A673 (cell line): ENCODE data around the gene SWI5. TPM values are rescaled to one million over a fixed set of nuclear protein-coding genes. Genes with fewer than 3 reads are reported as not detected.

ENCODE experiments used
- BruUV-seq: library from RNA; stranded (reverse); fragments of 400-500 nt; replicated peaks from 2 replicates; lab custom pipeline; 2021; lab: Mats Ljungman, UMichigan
- CTCF ChIA-PET: fragments of 300-600 bp; sonication (Branson Sonifier 250); formaldehyde crosslinking; loops from one replicate; lab custom pipeline; 2022; ENCODE audit warnings: antibody characterized with exemption; lab: Charles Lee
- POLR2A ChIA-PET: fragments of 300-600 bp; sonication (Branson Sonifier 250); formaldehyde crosslinking; loops from one replicate; lab custom pipeline; 2022; ENCODE audit warnings: antibody characterized with exemption; ENCODE audit not compliant: low non-redundant PET; lab: Charles Lee
- DNase-seq: peaks from one replicate; pipeline ENCODE4 v3.0.0-alpha.2; 2015; ENCODE audit warnings: low spot score
- H3K27ac ChIP-seq: fragments of 200-600 bp; sonication (generic); 2 replicates; pipeline ENCODE4 v1.5.1; 2016; ENCODE audit warnings: mixed run types, low read depth, mild to moderate bottlenecking, mixed read lengths, antibody characterized with exemption, low read length; ENCODE audit not compliant: poor library complexity, severe bottlenecking
- H3K27me3 ChIP-seq: fragments of 200-600 bp; sonication (generic); replicated peaks from 2 replicates; pipeline ENCODE4 v1.6.1; 2017; ENCODE audit warnings: mixed run types, low read depth, mild to moderate bottlenecking, mixed read lengths, antibody characterized with exemption, low read length; ENCODE audit not compliant: insufficient read depth, poor library complexity
- H3K36me3 ChIP-seq: fragments of 200-600 bp; sonication (generic); 2 replicates; pipeline ENCODE4 v1.6.1; 2016; ENCODE audit warnings: mixed run types, mild to moderate bottlenecking, mixed read lengths, antibody characterized with exemption, low read length; ENCODE audit not compliant: insufficient read depth, poor library complexity, severe bottlenecking
- H3K4me1 ChIP-seq: fragments of 200-600 bp; sonication (generic); 2 replicates; pipeline ENCODE4 v1.6.1; 2017; ENCODE audit warnings: mixed run types, mild to moderate bottlenecking, mixed read lengths, antibody characterized with exemption, low read length; ENCODE audit not compliant: insufficient read depth, poor library complexity, severe bottlenecking
- H3K4me3 ChIP-seq: fragments of 200-600 bp; sonication (generic); 2 replicates; pipeline ENCODE4 v1.5.1; 2016; ENCODE audit warnings: low read depth, mixed run types, mild to moderate bottlenecking, mixed read lengths, low read length; ENCODE audit not compliant: poor library complexity, severe bottlenecking
- H3K9me3 ChIP-seq: fragments of 200-600 bp; sonication (generic); 2 replicates; pipeline ENCODE4 v1.6.1; 2016; ENCODE audit warnings: mixed run types, low read depth, mild to moderate bottlenecking, mixed read lengths, antibody characterized with exemption, low read length; ENCODE audit not compliant: poor library complexity, severe bottlenecking
- CTCF ChIP-seq: fragments of 300-800, 200-600 bp; sonication (generic); conservative IDR thresholded peaks from 2 replicates; pipeline ENCODE4 v1.5.1; 2017; ENCODE audit warnings: low read depth, mild to moderate bottlenecking, antibody characterized with exemption, low read length, moderate library complexity, mixed read lengths
- EZH2 ChIP-seq: fragments of 200-600 bp; sonication (generic); IDR thresholded peaks from 2 replicates; pipeline ENCODE4 v1.6.1; 2017; ENCODE audit warnings: borderline replicate concordance, low read depth, mild to moderate bottlenecking, mixed read lengths, antibody characterized with exemption, low read length; ENCODE audit not compliant: poor library complexity, severe bottlenecking
- intact Hi-C: fragments of 100-400 bp; cut with micrococcal nuclease; formaldehyde crosslinking; loops from one replicate; pipeline ENCODE4 v1.10.0; 2022; ENCODE audit not compliant: unreplicated experiment
- total RNA-seq: library from RNA; stranded (reverse); gene quantifications from 2 replicates; pipeline ENCODE4 v1.2.3, GENCODE V29; 2021

Gene SWI5
- total RNA-seq, 1 experiment from 2014 or later = 19.0 TPM

- TF ChIP-seq EZH2 (no peak), CTCF (no peak)
- H3K4me3 ChIP-seq = no peak overlapping the region
- no TSS peak for BruUV-seq
- DNase-seq = no peak
- no peaks in the 10 kb centered on the region for H3K27me3 ChIP-seq
- no peaks in the 10 kb centered on the region for H3K9me3 ChIP-seq
- CTCF ChIA-PET = interaction anchor here (0.6 kb wide), 1 partner anchor 355 kb away, joined by 8 read pairs; no protein-coding TSS in a partner anchor
- intact Hi-C loops = no loop called here
- H3K36me3 ChIP-seq = no peaks in the 10 kb centered on the region
- POLR2A ChIA-PET = interaction anchor here (0.6 kb wide), 1 partner anchor 13 kb away, joined by 8 read pairs; no protein-coding TSS in a partner anchor
- no peak overlapping the region for H3K27ac ChIP-seq
- no peaks in the 10 kb centered on the region for H3K4me1 ChIP-seq
These were observed 10.4 kb downstream of the SWI5 start for GRCh38 chr9:128286440-128286839.

- ChIA-PET POLR2A (no interaction called here), CTCF (no interaction called here)
- BruUV-seq = no TSS peak
- no peak overlapping the region for H3K27ac ChIP-seq
- H3K4me1 ChIP-seq = no peaks in the 10 kb centered on the region
- intact Hi-C loops = no loop called here
- TF ChIP-seq CTCF (no peak), EZH2 (no peak)
- no peaks in the 10 kb centered on the region for H3K9me3 ChIP-seq
- no peak for DNase-seq
- no peak overlapping the region for H3K4me3 ChIP-seq
- H3K36me3 ChIP-seq = no peaks in the 10 kb centered on the region
- no peaks in the 10 kb centered on the region for H3K27me3 ChIP-seq
These were observed 12.4 kb downstream of the SWI5 start for GRCh38 chr9:128288273-128289004.

- H3K36me3 ChIP-seq = no peaks in the 10 kb centered on the region
- no TSS peak for BruUV-seq
- intact Hi-C loops = no loop called here
- H3K27ac ChIP-seq = no peak overlapping the region
- POLR2A ChIA-PET = no interaction called here
- CTCF ChIA-PET = no interaction called here
- no peaks in the 10 kb centered on the region for H3K27me3 ChIP-seq
- DNase-seq = no peak
- no peak for TF ChIP-seq EZH2
- no peak for TF ChIP-seq CTCF
- no peaks in the 10 kb centered on the region for H3K4me1 ChIP-seq
- H3K4me3 ChIP-seq = no peak overlapping the region
- H3K9me3 ChIP-seq = no peaks in the 10 kb centered on the region
These were observed 15.9 kb downstream of the SWI5 start for GRCh38 chr9:128292009-128292408.
